Panc1 (cell line): Measurements from ENCODE around the gene ITFG1. TPM values are rescaled to one million over a fixed set of nuclear protein-coding genes. Genes with fewer than 3 reads are reported as not detected.
"Not testable (repeated sequence)": the region's sequence is repeated elsewhere in the genome, so short reads cannot be mapped to it uniquely, and the experiment has no call there.

Source experiments
- ATAC-seq: fragments of 200-7000 bp; cut with Tn5 transposase; 2 replicates; pipeline ENCODE4 v1.9.1; 2020; ENCODE audit warnings: mild to moderate bottlenecking, moderate library complexity
- BruUV-seq: library from RNA; stranded (reverse); fragments of 400-500 nt; replicated peaks from 2 replicates; lab custom pipeline; 2021; lab: Mats Ljungman, UMichigan
- CTCF ChIA-PET: fragments of 300-600 bp; sonication (Branson Sonifier 250); formaldehyde crosslinking; loops from one replicate; lab custom pipeline; 2022; ENCODE audit warnings: antibody characterized with exemption; lab: Charles Lee
- POLR2A ChIA-PET: fragments of 300-600 bp; sonication (Branson Sonifier 250); formaldehyde crosslinking; loops from one replicate; lab custom pipeline; 2022; ENCODE audit warnings: antibody characterized with exemption; lab: Charles Lee
- DNase-seq: peaks from one replicate; pipeline ENCODE4 v3.0.0-alpha.2; 2010; ENCODE audit warnings: low read depth, low spot score
- H3K27ac ChIP-seq: 2 replicates; pipeline ENCODE4 v1.5.1; 2011; ENCODE audit warnings: mild to moderate bottlenecking, low read length, inconsistent platforms
- H3K27me3 ChIP-seq: fragments of 200-500 bp; sonication (Bioruptor generic); 2 replicates; pipeline ENCODE4 v1.6.0; 2014; ENCODE audit warnings: low read length, inconsistent platforms; ENCODE audit not compliant: control insufficient read depth, insufficient read depth
- H3K36me3 ChIP-seq: fragments of 200-500 bp; sonication (Bioruptor generic); 2 replicates; pipeline ENCODE4 v1.5.1; 2014; ENCODE audit warnings: inconsistent platforms, mild to moderate bottlenecking, low read length, moderate library complexity; ENCODE audit not compliant: control insufficient read depth, insufficient read depth
- H3K4me1 ChIP-seq: 2 replicates; pipeline ENCODE4 v1.5.1; 2011; ENCODE audit warnings: inconsistent platforms, mild to moderate bottlenecking, low read length, moderate library complexity; ENCODE audit not compliant: control insufficient read depth, insufficient read depth
- H3K4me3 ChIP-seq, 2 experiments: 2 replicates each; pipeline ENCODE4 v1.5.1; 2011 to 2012; ENCODE audit warnings: low read depth in 2 of 2, low read length in 2 of 2, mild to moderate bottlenecking in 2 of 2, inconsistent platforms in 1 of 2, moderate library complexity in 1 of 2
- H3K9me3 ChIP-seq: fragments of 200-500 bp; sonication (Bioruptor generic); 2 replicates; pipeline ENCODE4 v1.5.1; 2014; ENCODE audit warnings: low read depth, mild to moderate bottlenecking, inconsistent platforms, low read length, moderate library complexity; ENCODE audit not compliant: control insufficient read depth, insufficient read depth
- POLR2AphosphoS5 ChIP-seq: IDR thresholded peaks from 2 replicates; pipeline ENCODE4 v1.6.1; 2012; ENCODE audit warnings: mild to moderate bottlenecking, low read depth, low read length, moderate library complexity
- SIN3A ChIP-seq: IDR thresholded peaks from 2 replicates; pipeline ENCODE4 v1.6.1; 2012; ENCODE audit warnings: low read depth, mild to moderate bottlenecking, low read length, moderate library complexity, borderline replicate concordance; ENCODE audit not compliant: insufficient read depth
- TCF7L2 ChIP-seq: IDR thresholded peaks from 2 replicates; pipeline ENCODE4 v1.6.1; 2011; ENCODE audit warnings: mild to moderate bottlenecking, low read depth, low read length, inconsistent platforms
- in situ Hi-C: cut with HindIII; loops from 2 replicates; pipeline ENCODE4 v1.10.0; 2016; ENCODE audit warnings: low sequenced_read_pairs, low pct_unique_long_range_greater_than_20kb
- intact Hi-C: fragments of 100-400 bp; cut with micrococcal nuclease; formaldehyde crosslinking; loops from one replicate; pipeline ENCODE4 v1.10.0; 2022; ENCODE audit not compliant: unreplicated experiment
- total RNA-seq: library from RNA; stranded (reverse); gene quantifications from one replicate; pipeline ENCODE4 v1.2.1, GENCODE V29; 2021; ENCODE audit not compliant: unreplicated experiment
- TF ChIP-seq, protein P1 (sequence below), 2 experiments: IDR thresholded peaks; 2 replicates each; pipeline ENCODE4 v1.6.1; 2011 to 2012; ENCODE audit warnings: low read depth in 2 of 2, control low read depth in 1 of 2, low read length in 1 of 2, mild to moderate bottlenecking in 1 of 2, moderate library complexity in 1 of 2; ENCODE audit not compliant: insufficient read depth in 1 of 2
- TF ChIP-seq, protein P2 (sequence below): fragments of 450-650 bp; IDR thresholded peaks from 2 replicates; pipeline ENCODE4 v1.5.1; 2017; ENCODE audit warnings: mild to moderate bottlenecking

Gene ITFG1
- total RNA-seq, 1 experiment from 2014 or later, result 26.5 TPM

DNA sequence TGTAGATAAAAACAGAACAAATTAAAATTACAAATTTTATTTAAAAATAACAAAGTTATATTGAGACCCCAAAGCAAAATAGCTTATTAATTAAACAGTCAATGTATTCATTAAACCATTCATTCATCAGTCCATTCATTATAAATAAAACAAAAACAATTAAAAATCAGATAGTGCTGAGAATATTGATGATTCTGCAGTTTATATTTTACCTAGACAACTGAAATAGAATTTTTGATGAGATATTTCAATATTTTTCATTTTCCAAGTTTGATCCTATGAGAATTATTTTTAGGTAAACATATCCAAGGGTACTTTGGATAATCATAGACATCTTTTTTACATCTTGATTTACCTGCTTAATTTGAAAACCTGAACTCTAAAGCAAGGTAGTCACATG lies 301.9 kb downstream of the ITFG1 start:
- in situ Hi-C loops (no loop called here), intact Hi-C loops (no loop called here)
- Histone ChIP-seq H3K27ac (no peak overlapping the region), H3K4me3 (no peak overlapping the region), H3K36me3 (no peaks in the 10 kb centered on the region), H3K27me3 (no peaks in the 10 kb centered on the region), H3K4me1 (no peaks in the 10 kb centered on the region), H3K9me3 (no peaks in the 10 kb centered on the region)
- no TSS peak for BruUV-seq
- DNase-seq (no peak), ATAC-seq (no peak)
- TF ChIP-seq, protein P1, sequence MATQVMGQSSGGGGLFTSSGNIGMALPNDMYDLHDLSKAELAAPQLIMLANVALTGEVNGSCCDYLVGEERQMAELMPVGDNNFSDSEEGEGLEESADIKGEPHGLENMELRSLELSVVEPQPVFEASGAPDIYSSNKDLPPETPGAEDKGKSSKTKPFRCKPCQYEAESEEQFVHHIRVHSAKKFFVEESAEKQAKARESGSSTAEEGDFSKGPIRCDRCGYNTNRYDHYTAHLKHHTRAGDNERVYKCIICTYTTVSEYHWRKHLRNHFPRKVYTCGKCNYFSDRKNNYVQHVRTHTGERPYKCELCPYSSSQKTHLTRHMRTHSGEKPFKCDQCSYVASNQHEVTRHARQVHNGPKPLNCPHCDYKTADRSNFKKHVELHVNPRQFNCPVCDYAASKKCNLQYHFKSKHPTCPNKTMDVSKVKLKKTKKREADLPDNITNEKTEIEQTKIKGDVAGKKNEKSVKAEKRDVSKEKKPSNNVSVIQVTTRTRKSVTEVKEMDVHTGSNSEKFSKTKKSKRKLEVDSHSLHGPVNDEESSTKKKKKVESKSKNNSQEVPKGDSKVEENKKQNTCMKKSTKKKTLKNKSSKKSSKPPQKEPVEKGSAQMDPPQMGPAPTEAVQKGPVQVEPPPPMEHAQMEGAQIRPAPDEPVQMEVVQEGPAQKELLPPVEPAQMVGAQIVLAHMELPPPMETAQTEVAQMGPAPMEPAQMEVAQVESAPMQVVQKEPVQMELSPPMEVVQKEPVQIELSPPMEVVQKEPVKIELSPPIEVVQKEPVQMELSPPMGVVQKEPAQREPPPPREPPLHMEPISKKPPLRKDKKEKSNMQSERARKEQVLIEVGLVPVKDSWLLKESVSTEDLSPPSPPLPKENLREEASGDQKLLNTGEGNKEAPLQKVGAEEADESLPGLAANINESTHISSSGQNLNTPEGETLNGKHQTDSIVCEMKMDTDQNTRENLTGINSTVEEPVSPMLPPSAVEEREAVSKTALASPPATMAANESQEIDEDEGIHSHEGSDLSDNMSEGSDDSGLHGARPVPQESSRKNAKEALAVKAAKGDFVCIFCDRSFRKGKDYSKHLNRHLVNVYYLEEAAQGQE (IDR thresholded peaks at IDR 0.05; ENCODE audit: insufficient read depth in 1 of 2, low read depth in 2 of 2, low read length in 1 of 2), result no peak
- TF ChIP-seq POLR2AphosphoS5 (no peak), TCF7L2 (no peak), SIN3A (no peak)
- TF ChIP-seq, protein P2, sequence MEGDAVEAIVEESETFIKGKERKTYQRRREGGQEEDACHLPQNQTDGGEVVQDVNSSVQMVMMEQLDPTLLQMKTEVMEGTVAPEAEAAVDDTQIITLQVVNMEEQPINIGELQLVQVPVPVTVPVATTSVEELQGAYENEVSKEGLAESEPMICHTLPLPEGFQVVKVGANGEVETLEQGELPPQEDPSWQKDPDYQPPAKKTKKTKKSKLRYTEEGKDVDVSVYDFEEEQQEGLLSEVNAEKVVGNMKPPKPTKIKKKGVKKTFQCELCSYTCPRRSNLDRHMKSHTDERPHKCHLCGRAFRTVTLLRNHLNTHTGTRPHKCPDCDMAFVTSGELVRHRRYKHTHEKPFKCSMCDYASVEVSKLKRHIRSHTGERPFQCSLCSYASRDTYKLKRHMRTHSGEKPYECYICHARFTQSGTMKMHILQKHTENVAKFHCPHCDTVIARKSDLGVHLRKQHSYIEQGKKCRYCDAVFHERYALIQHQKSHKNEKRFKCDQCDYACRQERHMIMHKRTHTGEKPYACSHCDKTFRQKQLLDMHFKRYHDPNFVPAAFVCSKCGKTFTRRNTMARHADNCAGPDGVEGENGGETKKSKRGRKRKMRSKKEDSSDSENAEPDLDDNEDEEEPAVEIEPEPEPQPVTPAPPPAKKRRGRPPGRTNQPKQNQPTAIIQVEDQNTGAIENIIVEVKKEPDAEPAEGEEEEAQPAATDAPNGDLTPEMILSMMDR, result no peak
- POLR2A ChIA-PET, result no interaction called here
- CTCF ChIA-PET, result no interaction called here

DNA sequence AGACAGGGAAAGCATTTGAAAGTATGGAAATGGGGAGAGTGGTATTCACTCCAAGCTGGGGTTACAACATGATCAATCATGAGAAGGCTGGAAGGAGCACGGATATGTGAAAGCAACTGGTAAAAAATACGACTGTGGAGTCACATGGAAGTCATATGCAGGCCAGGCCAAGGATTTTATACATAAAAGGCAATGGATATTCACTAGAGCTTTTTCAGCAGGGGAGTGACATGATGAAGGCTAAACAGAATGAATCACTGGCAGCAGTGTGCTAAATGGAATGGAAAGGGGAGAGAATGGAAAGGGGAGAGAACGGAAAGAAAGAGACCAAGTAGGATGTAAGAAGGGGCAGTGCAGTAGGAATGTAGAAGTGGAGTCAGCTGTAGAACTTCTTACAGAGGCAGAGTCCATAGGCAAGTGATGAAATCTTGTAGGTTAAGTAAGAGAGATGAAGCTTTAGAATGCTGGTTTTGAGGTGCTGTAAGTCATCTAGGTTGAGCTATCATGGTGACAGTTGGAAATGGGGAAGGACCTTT lies 304.1 kb downstream of the ITFG1 start:
- no TSS peak for BruUV-seq

DNA sequence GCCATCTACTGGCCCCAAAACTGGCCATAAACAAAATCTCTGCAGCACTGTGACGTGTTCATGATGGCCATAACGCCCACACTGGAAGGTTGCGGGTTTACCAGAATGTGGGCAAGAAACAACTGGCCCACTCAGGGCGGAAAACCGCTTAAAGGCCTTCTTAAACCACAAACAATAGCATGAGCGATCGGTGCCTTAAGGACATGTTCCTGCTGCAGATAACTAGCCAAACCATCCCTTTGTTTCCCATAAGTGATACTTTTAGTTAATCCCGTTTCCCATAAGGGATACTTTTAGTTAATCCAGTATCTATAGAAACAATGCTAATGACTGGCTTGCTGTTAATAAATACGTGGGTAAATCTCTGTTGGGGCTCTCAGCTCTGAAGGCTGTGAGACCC lies 308.4 kb downstream of the ITFG1 start:
- H3K4me3 ChIP-seq, H3K9me3 ChIP-seq, POLR2A ChIA-PET, CTCF ChIA-PET, intact Hi-C loops, H3K36me3 ChIP-seq, H3K27ac ChIP-seq, DNase-seq, H3K27me3 ChIP-seq, ATAC-seq, in situ Hi-C loops, BruUV-seq, H3K4me1 ChIP-seq: not testable (repeated sequence)

More for the DNA sequence above, 304.1 kb downstream of the ITFG1 start:
- intact Hi-C loops, result no loop called here
- no peaks in the 10 kb centered on the region for H3K4me1 ChIP-seq
- no peaks in the 10 kb centered on the region for H3K36me3 ChIP-seq
- H3K4me3 ChIP-seq, result no peak overlapping the region
- ATAC-seq, result no peak
- TF ChIP-seq, protein P2, result no peak
- TF ChIP-seq, protein P1 (IDR thresholded peaks at IDR 0.05; ENCODE audit: insufficient read depth in 1 of 2, low read depth in 2 of 2, low read length in 1 of 2), result no peak
- TF ChIP-seq TCF7L2 (no peak), POLR2AphosphoS5 (no peak), SIN3A (no peak)
- POLR2A ChIA-PET, result no interaction called here
- no peaks in the 10 kb centered on the region for H3K27me3 ChIP-seq
- no peaks in the 10 kb centered on the region for H3K9me3 ChIP-seq
- in situ Hi-C loops, result no loop called here
- DNase-seq, result no peak
- CTCF ChIA-PET, result interaction anchor here (0.6 kb wide), 1 partner anchor 1083 kb away, joined by 5 read pairs; no protein-coding TSS in a partner anchor
- no peak overlapping the region for H3K27ac ChIP-seq
